ENCODE results near the gene TOX4. TPM values are rescaled to one million over a fixed set of nuclear protein-coding genes. Genes with fewer than 3 reads are reported as not detected.
"Not testable (repeated sequence)": the region's sequence is repeated elsewhere in the genome, so short reads cannot be mapped to it uniquely, and the experiment has no call there.

TOX4 gene
- total RNA-seq: 38.2 TPM

- DNase-seq: peak; percentile 100
Measured at GRCh38 chr14:21476925-21477681, at the start of gene TOX4, which contains the start of gene RAB2B. Gene TOX4, plus strand, starts transcription at chr14:21477195. Its CDS starts 84 bp downstream, at chr14:21477279. Gene RAB2B, minus strand, starts transcription at chr14:21476959. Its CDS starts 87 bp downstream, at chr14:21476872.

DNA sequence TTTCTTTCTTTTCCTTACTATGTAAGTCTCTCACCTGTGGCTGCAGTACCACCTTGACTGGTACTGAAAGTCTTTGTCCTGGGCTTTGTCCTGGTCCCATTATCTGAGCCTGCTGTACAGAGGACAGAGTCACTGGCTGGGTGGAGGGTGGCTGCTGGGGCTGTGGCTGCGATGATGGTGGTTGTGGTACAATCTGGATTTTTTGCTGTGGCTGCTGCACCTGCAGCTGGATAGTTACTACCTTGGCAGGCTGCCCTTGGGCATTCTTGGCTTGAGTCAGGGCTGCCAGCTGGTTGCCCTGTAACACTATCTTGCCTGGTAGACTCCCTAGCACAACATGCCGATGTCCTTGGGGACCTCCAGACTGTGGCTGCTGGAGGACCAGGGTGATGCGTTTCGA, 48.1 kb upstream of the TOX4 start:
- peak; percentile 32 for DNase-seq

GRCh38 chr14:21431126-21431525, 45.9 kb upstream of the TOX4 start:
- DNase-seq: no peak

- DNase-seq: peak; percentile 6
Measured at GRCh38 chr14:21436567-21437062, 40.4 kb upstream of the TOX4 start.

DNA sequence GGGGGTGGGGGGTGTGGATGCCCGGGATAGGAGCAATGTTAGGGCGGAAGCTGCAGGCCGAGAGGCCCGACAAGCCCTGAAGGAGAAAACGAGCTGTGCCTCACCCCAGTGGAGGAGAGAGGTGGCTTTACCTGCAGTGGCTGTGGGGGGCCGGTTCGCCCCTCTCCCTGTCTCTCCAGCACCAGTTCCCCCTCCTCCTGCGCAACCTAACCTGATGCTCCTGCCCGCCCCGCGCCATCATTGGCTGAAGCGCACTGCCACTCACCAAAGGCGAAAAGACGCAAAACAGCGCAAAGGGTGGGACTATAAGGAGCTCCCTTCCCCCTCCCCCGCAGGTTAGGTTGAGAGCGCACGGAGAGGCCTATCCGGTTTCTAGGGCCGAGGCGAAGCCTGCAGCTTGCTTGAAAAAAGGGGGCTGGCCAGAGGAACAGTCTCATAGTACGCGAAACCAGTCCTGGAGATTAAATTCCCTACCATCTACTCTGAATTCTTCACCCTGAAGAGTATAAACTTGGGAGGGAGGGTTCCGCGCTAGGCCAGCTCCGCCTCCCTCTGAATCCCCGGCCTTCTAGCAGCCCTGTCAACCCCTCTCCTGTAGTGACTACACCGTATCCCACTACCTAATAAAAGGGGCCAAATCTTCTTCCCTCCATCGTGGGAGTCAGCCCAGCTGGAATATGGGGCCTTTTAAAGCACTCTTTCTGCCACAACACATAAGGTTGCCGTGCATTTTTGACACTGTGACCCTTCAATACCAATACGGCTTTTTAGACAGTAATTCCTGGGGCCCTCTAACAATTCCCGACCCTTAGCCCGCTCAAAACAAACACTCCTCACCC, 39.7 kb upstream of the TOX4 start:
- DNase-seq: peak; percentile 100

DNA sequence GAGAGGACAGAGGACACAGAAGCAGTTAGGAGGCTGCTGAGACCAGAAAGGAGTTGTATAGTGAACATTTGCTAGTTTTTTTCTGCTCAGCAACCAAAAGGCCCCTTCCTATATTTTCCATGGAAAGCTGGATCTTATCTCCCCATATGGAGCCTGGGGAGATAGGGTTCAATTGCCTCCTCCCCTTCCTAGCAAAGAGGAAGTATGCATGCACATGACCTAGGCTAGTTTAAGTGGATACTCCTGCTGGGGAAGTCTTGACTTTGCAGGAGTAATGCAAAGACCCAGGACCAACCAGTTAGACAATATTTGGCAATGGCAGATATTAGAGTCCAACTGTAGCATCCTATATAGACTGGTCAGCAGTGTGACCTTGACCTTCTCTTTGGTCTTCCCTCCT, 36.1 kb upstream of the TOX4 start:
- no peak for DNase-seq

DNA sequence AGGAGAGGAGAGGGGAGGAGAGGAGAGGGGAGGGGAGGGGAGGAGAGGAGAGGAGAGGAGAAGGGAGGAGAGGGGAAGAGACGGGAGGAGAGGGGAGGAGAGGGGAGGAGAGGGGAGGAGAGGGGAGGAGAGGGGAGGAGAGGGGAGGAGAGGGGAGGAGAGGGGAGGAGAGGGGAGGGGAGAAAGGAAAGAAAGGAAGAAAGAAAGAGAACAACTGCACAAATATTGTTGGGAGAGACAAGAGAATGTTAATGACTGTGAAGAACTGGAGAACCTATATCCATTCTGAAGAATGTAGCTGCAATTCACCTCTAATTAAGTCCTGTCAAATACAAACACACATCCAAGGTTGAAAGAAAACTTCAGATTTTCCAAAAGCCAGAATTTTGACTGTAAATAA, 34.3 kb upstream of the TOX4 start:
- DNase-seq: not testable (repeated sequence)

GRCh38 chr14:21449899-21450216, 27.1 kb upstream of the TOX4 start:
- no peak for DNase-seq

- no peak for DNase-seq
Measured at GRCh38 chr14:21454843-21455544, 22.0 kb upstream of the TOX4 start.

- no peak for DNase-seq
Measured at GRCh38 chr14:21455592-21455911, 21.4 kb upstream of the TOX4 start.

DNA sequence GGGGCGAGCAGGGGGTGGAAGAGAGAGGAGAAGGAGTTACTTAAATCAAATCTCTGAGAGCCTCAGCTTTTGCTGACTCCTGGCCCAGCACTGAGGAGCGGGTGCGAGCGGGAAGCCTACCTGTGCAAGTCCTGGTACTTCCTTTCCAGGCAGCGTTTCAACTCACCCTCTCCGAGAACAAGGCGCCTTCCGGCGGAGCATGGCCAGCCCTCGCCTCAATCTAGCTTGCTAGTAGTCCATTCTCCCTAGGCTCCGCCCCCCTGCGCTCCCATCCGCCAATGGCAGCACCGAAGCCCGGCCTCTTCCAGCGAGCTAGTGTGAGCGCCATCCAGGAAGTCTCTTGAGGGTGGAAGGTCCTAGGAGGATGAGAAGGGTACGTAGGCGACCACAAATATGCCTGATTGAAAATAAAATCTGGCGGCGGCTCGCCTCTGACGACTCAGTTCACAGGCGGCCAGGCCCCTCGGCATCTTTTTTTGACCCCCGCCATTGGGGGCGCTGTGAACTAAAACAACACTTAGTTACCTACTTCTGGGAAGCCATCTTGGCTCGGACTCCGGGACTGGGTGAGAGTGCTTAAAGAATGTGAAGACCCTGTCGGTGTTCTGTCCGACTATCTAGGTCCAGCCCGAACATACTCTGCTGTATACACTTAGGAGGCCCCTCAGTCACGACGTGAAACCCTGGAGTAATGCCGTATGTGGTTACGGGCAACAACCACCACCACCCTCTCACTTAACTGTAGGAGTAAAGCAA, 20.9 kb upstream of the TOX4 start, which contains the start of gene CHD8:
Gene CHD8 (minus strand): TSS at position 212 of the 756 bp plus-strand sequence. CDS start 24,480 bp downstream, outside the sequence.
- DNase-seq: peak; percentile 100

DNA sequence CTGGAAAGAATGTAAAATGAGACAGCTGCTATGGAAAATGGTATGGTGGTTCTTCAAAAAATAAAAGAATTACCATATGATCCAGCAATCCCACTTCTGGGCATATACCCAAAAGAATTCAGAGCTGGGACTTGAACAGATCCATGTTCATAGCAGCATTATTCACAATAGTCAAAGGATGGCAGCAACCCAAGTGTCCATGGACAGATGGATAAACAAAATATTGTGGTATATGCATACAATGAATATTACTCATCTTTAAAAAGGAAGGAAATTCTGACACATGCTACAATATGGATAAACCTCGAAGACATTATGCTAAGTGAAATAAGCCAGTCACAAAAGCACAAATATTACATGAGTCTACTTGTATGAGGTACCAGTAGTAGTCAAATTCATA, 9.4 kb upstream of the TOX4 start:
- peak; percentile 47 for DNase-seq

GRCh38 chr14:21475767-21476522, 1.1 kb upstream of the TOX4 start:
- no peak for DNase-seq

DNA sequence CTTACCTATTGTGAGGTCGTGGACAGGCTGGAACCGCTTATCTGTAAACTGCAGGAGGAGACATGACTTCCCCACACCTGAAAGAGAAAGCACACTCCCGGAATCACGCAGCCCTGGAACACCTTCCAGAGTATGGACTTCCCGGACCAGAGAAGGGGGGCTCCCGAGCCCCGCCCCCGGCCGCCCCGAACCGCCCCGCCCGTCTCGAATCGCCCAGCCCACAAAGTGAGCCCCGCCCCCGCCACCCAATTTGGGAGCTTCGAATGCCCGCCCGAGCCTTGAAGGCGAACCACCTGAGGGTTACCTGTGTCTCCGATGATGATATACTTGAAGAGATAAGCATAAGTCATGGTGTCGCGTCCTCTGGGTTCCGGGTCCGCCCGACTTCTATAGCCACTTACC, 471 bp upstream of the TOX4 start:
- no peak for DNase-seq

- no peak for DNase-seq
Measured at GRCh38 chr14:21486640-21487087, 9.7 kb downstream of the TOX4 start.

DNA sequence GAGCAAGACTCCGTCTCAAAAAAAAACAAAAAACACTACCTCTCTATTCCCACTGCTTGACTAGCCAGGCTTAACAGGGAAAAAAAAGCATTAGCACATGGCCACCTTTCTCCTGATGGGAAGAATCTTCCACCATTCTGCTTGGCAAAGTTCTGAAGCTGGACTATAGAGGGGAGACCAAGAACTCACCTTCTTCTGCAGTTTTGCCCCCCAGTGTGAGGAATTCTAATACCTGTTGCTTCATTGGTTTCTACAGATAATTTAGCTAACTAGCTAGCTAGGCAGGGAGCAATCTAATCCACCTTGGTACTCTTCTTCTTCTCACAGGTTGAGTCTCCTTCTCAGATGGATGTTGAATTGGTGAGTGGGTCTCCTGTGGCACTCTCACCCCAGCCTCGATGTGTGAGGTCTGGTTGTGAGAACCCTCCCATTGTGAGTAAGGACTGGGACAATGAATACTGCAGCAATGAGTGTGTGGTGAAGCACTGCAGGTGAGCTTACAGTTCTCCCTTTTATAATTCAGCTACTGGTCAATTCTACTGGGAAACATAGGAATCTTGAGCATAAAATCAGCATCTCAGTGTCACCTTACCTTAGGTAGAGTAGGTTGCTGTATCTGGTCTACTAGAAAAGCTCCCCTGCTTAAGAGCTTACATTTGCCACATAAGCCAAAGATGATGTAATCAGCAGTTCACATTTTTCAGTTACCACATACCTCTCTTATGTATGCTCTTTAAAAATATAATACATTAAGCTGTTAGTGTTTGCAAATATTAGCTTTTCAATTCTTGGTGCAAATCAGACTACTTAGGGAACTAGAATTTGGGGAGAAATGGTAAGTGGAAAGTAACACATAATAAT, 18.1 kb downstream of the TOX4 start:
- DNase-seq: no peak

- DNase-seq: no peak
Measured at GRCh38 chr14:21496453-21496852, 19.5 kb downstream of the TOX4 start.

- peak; percentile 73 for DNase-seq
Measured at GRCh38 chr14:21498540-21499526, 21.8 kb downstream of the TOX4 start.

- no peak for DNase-seq
Measured at GRCh38 chr14:21501568-21501967, 24.6 kb downstream of the TOX4 start.
